ENCODE results near the gene GON7.

GRCh38 chr14:93232159-93232558 lies 25.3 kb upstream of the GON7 start:
- TF ChIP-seq, protein P1, sequence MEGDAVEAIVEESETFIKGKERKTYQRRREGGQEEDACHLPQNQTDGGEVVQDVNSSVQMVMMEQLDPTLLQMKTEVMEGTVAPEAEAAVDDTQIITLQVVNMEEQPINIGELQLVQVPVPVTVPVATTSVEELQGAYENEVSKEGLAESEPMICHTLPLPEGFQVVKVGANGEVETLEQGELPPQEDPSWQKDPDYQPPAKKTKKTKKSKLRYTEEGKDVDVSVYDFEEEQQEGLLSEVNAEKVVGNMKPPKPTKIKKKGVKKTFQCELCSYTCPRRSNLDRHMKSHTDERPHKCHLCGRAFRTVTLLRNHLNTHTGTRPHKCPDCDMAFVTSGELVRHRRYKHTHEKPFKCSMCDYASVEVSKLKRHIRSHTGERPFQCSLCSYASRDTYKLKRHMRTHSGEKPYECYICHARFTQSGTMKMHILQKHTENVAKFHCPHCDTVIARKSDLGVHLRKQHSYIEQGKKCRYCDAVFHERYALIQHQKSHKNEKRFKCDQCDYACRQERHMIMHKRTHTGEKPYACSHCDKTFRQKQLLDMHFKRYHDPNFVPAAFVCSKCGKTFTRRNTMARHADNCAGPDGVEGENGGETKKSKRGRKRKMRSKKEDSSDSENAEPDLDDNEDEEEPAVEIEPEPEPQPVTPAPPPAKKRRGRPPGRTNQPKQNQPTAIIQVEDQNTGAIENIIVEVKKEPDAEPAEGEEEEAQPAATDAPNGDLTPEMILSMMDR (conservative IDR thresholded peaks at IDR 0.05) = no peak
- TF ChIP-seq ZFX (IDR thresholded peaks at IDR 0.05) = no peak
